Amygdala (tissue), 56 donors: ENCODE results near the gene NXT1.
"Not testable (repeated sequence)": the region's sequence is repeated elsewhere in the genome, so short reads cannot be mapped to it uniquely, and the experiment has no call there.

Experiments used
- DNase-seq, 56 donors: peaks; one replicate each; lab custom pipeline; 2025; lab: John Stamatoyannopoulos, UW

The NXT1 gene

DNA sequence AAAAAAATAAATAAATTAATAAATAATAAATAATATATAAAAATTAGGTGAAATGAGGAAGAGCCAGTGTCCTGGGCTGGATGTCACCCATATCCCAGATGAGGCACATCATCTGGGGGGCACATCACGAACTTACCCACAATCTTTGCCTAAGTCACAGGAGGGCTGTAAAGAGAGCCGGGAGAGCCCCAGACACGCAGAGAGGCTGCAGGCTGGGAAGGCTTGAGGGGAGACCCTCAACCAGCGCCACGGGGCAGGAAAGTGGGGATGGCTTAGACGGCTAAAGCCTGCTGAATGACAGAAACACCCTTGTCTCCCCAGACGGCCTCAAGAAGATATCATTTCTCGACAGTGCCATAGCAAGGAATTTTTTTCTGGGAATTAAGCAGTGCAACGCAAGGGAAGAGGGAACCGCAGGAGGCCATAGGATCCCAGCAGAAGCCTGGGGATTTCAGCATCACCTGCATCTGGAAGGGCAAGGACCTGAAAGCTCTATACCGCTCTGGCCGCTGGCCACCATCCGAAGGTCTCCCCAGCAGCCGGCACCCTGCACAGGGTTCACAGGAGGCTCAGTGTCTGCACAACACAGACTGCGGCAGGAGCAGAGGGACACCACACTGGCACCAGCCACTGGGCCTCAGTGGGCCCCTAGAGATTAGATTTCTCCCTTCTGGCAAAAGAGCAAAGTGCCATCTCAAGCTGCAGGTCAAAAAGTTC lies 22.8 kb upstream of the NXT1 start:
- DNase-seq, result no peak

DNA sequence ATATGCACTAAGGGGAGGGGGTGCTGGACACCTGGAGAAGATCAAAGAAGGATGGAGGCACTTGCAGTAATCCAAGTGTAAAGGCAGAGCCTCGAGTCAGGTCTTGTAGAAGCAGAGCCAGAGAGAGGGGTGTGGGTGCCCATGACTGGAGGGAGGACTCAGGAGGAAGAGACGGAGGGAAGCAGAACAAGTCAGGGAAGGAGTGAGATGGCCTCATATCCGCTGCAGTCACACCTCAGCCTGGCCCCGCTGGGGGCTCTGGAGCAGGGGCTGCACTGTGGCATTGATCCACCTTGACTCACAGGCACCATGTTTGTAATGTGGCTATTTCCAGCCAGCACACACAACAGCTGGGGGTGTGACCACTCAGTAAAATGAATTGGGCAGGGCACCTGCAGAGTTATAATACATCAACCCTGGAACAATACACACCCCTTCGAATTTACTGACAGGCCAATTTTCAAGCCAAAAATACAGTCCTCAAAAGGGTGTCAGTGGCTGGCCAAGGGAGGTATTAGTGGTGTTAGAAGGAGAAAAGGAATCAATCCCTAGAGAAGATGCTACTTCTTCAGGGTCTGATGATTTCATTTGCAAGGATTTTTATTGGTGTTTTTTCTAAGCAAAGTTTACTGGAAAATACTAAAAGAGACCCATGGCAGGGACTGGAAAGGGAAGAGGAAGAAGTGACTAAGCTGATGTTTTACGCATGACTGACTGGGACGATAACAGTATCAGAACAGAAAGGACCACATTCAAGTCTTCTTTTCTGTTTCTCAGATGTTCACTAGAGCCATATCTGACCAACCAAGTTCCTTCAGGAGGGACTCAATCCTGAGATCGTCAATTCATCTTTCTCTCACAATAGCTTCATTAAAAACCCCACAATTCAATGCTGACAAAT lies 18.9 kb upstream of the NXT1 start:
- DNase-seq, result no peak

DNA sequence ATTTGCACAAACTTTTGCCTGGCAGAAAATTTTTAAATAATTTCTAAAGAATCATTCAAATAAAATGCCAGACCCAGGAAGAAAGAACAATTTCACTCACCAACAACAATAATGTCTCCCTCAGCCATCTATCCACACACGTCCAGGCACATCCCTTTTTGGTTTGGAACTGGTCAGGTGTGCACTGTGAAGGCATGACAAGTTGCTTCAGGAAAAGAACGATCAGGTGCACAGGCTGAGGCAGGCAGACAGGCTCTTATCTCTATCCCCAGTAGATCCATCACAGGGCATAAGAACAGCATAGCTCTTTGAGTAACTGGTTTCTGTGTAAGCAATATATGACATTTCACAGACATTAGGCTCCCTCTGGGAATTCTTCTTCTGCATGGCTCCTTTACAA lies 18.1 kb upstream of the NXT1 start:
- no peak for DNase-seq

DNA sequence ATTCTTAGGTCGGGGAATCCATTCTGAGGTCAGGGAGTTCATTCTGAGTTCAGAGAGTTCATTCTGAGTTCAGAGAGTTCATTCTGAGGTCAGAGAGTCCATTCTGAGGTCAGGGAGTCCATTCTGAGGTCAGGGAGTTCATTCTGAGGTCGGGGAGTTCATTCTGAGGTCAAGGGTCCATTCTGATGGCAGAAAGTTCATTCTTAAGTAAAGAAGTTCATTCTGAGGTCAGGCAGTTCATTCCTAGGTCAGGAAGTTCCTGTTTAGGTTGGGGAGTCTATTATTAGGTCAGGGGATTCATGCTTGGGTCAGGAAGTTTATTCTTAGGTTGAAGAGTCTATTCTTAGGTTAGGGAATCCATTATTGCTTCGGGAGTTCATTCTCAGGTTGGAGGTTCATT lies 16.5 kb upstream of the NXT1 start:
- no peak for DNase-seq

DNA sequence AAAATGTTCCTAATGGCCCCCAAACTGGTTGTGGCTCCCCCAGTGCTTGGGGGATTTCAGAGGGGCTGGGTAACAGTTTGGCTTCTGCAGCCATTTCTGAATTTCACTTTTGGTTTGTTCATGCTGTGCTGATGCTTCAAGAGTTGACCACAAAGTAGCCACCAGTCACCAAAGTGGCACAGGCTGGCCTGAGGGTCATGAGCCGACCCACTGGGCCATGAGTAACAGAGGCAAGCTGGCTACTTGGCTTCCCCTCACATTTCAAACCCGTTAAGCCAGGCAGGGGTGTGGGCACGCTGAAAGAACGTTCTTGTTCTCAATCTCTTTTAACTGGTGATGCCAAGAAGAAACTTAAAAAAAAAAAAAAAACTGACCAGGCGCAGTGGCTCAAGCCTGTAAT lies 15.1 kb upstream of the NXT1 start:
- no peak for DNase-seq

DNA sequence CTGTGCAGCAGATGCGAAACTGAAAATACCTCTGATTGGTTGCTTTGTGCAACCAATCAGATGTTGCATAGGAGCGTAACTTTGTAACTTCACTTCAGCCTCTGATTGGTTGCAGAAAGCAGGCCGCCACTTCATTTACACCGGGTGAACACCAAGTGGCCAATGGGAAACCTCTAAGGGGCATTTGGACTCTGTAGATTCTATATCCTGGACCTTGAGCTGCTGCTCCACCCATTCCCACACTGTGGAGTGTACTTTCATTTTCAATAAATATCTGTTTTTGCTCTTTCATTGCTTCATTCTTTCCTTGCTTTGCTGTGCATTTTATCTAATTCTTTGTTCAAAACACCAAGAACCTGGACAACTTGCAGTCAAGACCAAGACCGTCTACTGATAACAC lies 14.1 kb upstream of the NXT1 start:
- DNase-seq, result no peak

DNA sequence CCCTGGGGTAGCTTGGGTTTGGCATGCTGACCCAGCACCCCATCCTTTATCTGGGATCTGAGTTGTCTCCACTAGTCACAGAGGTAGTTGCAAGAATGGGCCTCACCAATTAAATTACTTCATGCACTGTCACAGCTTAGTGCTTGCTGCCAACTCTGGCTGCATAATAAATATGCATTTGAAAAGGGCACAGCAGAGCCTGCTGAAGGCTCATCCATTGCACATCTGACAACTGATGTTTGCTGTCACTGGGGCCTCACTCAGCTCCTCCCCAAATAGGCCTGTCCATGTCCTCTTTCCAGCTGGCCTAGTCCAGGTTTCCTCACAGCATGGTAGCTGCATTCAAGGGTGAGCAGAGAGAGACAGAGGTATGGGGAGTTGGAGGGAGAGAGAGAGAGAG lies 13.3 kb upstream of the NXT1 start:
- no peak for DNase-seq

DNA sequence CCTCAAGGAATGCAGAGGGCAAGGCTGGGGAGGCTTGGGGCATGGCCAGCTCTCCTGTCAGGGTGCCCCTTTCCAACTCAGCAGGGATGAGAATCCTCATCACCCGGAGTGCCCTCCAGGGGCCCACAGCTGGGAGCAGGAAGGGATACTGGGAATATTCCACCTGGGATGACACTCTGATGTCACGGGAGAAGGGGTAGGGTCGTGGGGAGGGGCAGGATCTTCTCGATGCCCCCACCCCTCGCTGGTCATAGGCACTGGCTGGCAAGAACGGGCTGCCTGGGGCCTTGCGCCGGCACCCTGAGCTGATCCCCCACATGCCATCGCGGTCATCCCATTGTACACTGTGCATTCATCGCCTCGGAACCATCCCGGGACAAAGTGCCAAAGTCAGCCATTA lies 10.6 kb upstream of the NXT1 start:
- DNase-seq, result no peak

DNA sequence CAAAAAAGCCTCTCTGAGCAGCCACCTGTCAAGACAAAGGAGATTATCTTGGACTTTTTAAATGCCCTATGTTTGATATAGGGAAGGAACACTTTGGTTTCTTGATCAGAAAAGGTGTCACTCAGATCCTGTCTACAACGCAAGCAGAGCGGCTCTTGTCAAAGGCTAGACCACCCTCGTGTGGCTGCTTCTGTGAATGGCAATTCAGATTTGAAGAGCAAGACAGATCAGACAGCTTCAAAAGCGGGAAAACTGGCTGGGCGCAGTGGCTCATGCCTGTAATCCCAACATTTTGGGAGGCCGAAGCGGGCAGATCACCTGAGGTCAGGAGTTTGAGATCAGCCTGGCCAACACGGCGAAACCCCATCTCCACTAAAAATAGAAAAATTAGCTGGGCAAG lies 10.1 kb upstream of the NXT1 start:
- DNase-seq, result peak in 46 of 56 donors; percentile 3 to 82 (median 40)

DNA sequence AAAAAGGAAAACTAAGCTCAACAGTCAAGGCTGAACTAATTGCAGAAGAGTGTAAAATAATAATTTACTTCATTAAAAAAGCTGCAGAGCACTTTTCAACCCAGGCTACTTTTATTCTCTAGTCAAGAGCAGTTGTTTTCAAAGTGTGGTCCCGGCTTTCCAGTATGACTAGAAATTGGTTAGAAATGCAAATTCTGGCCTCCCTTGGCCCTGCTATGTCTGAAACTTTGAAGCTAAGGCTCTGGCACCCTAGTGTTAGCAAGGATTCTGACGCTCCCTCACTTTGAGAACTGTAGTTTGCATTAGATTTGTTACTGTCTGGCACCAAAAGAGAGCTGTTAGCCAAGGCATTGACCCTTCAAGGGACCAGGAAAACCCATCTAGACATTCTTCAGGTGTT lies 9.5 kb upstream of the NXT1 start:
- DNase-seq, result no peak

DNA sequence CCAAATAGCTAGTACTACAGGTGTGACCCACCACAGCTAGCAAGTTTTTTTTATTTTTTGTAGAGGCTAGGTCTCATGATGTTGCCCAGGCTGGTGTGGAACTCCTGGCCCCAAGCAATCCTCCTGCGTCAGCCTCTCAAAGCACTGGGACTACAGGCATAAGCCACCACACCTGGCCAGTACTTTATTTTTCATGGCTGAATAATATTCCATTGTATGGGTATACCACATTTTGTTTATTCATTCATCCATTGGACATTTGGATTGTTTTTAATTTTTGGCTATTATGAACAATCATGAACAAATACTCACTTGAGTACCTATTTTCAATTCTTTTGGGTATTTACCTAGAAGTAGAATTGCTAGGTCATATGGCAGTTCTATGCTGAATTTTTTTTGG lies 7.0 kb upstream of the NXT1 start:
- no peak for DNase-seq

DNA sequence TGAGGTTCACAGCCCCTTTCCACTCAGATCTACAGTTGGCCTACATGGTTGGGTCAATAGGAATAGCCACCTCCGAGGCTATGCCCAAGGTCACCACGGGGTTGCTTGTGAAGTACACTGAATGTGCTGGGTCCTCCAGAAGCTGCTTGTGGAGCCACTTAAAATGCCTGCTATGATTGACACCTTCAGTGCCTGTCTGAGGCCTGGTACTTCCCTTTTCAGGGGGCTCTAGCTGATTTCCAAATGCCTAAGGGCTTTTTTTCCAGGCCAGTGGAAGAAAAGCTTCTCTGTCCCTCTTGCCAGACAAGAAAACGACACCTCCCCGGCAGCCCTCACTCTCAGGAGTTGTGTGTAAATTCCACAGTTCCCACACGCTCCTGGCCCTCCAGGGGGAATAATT lies 6.3 kb upstream of the NXT1 start:
- no peak for DNase-seq

DNA sequence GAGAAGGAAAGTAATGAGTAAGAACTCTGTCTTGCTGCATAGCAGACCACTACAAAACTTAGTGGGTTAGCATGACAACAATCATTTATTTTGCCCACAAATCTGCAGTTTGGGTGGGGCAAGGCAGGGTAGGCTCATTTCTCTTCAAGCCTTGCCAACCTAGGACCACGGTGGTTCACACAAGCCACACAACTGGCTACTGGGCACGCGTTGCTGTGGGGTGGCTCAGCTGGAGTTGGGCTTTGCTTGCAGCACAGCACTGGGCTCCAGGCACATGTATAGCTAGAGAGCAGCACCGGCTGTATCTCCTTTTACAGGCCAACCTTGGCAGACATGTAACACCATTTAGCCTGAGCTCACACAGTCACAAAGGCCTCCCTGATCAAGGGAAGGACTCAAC lies 4.6 kb upstream of the NXT1 start:
- DNase-seq, result no peak

DNA sequence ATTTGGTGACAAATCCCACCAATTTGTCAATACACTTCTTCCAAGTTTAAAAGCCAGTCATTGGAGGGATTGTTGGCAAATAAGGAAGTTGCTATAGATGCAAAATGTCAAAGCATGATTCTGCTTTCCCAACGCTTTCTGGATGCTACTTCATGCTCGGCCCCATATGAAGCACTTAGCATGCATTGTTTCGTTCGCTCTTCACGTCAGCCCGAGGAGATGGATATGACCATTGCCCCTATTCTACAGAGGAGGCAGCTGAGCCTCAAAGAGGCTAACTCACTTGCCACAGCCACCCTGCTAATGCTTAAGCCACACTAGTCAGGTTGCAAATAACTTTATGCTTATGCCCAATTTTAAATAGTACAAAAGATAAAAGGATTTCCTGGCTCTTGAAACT lies 2.8 kb upstream of the NXT1 start:
- no peak for DNase-seq

DNA sequence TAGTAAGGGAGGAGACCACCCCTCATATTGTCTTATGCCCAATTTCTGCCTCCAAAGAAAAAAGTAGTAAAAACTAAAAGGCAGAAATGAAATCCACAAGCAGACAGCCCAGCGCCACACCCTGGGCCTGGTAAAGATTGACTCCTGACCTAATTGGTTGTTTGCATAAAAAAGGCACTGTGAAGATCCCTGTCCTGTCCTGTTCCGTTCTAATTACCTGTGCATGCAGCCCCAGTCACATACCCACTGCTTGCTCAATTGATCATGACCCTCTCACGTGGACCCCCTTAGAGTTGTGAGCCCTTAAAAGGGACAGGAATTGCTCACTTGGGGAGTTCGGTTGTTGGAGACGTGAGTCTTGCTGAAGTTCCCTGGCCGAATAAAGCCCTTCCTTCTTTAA lies 2.1 kb upstream of the NXT1 start:
- DNase-seq, result not testable (repeated sequence)

DNA sequence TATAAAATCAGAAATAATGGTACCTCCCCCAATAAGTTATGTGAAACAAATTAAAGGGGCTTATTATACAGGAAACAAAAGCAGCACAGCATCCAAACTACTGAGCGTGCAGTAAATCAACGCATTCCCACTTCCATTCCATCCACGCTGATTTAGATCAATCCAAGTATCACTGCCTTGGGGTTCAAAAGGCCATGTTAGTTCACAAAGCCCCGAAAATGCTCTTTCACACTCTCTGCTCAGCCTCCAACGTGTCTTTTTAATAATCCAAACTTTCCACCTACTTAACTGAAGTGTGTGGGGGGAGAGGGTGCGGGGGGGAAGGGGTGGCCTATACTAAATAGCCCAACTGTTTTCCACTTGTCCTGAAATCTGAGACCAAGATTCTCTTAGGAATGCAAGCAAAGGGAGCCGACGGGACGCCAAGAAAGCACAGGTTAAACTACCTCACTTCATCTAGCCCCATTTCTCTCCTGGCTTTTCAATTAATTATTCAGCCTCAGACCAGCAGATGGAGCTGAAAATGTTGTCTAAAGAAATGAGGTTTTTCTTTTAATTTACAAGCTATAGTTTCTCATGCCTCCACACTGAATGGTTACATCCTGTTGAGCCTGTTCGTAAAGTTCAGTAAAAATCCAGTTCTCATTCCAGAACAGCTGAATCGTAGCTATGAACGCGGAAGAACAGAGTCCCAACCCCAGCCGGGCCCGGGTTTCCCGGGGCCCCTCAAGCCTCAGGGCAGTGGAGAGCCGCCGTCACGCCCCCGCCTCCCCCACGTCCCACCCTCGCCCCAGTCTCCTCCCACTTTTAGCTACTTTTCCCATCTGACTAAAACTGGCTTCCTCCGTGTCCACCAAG lies 1.0 kb upstream of the NXT1 start:
- peak in 25 of 56 donors; percentile 50 to 91 (median 81) for DNase-seq

DNA sequence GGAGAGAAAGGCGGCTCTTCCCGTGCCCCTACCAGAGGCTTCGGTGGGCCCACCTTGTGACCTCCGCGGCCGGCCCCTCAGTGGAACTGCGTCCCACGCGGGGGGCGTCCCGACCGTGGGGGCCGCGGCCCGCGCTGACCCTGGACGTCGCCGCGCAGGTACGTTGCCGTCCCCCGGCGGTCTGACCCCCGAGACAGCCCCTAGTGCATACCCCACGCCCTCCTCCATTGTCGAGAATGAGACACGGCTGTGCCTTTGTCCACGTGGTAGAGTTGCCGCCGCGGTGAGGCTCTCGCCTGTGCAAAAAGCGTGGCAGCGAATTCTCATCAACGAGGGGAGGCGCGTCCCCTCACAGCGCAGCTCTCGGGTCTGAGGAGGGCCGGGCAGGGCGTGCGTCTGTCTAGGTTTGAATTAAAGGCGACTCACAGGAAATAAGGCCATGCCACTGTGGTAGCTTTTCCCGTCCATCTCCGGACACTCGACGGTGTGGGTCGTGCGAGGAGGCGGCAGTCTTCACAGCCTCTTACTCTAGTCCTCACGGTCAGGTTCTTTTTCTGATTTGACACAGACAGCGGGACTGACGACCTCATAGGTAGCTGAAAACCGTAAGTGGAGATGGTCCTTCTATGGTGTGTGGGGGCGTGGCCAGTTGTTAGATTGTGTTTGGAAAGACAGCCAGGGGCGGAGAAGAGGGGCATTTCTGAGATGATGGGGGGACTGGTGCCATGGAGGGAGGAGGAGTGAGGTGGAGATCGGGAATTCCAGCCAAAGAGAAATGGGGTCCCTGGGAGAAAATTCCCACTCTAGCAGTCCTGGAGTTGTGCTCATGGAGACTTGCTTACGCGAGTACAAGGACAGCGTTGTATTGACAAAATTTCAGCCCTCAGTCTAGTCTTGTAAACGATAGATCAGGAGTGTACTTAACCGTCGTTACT lies 580 bp downstream of the NXT1 start:
- DNase-seq, result peak in 30 of 56 donors; percentile 21 to 68 (median 42)

DNA sequence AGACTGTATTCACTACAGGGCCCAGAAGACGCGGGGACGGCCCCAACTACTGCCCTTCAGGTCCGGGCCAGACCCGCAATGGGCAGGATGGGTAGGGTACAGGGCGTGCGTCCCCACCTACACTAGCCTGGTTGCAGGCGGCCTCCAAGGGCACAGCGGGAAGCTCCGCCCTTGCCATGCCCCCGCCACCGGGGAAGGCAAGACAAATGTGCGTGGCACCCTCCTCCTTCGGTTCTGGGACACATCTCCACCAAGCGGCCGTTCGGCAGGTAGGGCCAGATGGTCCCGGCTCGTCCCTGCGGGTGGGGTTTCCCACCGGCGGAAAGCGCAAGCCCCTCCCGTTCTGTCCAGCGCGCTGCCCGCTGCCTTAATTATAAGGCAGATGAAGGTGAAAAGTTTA lies 5.6 kb downstream of the NXT1 start:
- no peak for DNase-seq

DNA sequence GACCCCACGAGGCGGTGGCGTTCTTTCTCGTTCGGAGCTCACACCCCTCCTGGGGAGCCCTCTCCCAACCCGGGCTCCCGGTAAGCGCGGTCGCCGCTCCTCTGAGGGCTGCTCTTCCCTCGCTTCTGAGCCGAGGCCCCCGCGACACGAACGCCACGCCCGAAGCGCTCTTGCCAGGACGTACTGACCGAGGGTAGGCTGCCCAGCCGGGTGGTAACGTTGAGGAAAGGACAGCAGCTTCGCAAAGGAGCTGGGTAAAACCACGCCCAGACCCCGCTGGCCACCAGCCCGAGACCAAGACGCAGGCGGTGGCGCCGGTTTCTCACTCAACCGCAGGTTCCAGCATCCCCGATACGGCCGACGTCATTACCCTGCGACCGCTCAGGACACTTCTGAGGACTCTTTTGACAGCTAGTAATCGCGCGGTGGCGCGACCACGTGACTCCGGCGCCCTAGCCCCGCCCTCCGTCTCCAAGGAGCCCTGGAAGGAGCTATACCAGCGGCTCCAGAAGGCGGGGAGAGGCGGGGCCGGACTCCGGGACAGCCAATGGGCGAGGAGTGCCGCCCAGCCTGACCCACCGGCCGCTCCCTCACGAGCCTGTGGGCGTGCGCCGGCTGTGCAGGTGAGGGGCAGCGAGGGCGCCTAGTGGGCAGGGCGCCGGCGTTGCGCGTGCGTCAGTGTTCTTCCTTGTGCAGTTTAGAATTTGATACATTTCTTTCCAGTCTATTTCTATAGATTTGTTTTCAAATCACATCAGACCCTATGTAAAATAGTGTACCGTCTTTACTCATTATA lies 7.4 kb downstream of the NXT1 start:
- peak; percentile 58 to 100 (median 98) for DNase-seq
